Measurements from ENCODE around the gene PAQR9. TPM values are rescaled to one million over a fixed set of nuclear protein-coding genes. Genes with fewer than 3 reads are reported as not detected.
A peak's percentile ranks its signal among the peaks of the same experiment; 100 is the strongest.

Gene PAQR9
- total RNA-seq, 1 experiment from 2014 or later: 0.47 TPM

DNA sequence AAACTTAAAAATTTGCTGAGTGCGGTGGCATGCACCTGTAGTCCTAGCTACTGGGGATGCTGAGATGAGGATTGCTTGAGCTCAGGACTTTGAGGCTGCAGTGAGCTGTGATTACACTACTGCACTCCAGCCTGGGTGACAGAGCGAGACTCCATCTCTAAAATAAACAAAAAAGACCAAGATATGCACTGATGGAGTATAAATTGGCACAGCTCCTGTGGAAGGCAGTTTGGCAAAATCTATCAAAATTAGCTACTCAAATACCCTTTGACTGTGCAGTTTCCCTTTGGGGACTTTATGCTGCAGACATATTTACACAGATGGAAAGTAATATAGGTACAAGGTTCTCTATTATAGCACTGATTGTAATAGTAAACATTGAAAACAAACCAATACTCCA, 19.8 kb upstream of the PAQR9 start:
- no peak for DNase-seq (ENCODE audit: extremely low read depth, low read depth)

DNA sequence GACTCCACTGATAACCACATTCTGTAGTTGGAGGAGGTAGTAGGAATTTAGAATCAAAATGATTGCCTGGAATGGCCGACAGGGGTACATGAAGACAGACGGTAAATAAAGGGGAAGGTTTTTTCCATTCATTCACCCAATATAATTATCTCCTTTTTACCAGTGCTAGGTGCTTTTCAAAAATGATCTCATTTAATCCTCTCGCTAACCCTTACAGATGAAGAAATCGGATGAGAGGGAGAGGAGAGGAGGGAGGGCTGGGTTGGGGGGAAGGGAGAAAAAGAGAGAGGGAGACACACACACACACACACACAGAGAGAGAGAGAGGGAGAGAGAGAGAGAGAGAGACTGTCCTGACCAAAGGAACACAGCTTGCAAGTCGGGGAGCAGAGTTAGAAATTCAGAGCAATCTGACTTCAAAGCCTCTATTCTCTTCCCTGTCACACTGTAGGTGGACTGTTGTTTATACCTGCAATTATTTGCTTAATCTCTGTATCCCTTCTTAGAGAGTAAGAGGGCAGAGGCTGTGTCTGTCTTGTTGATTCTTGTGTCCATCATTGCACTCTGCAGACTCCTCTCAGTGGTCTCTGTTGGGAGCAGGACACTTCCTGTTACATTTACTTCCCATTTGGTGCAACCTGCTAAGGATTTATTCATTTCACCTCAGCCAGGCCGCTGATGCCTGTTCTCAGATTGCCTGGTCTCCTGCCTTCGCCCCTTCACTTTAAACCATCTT, 18.7 kb upstream of the PAQR9 start:
- no peak for DNase-seq (ENCODE audit: extremely low read depth, low read depth)

DNA sequence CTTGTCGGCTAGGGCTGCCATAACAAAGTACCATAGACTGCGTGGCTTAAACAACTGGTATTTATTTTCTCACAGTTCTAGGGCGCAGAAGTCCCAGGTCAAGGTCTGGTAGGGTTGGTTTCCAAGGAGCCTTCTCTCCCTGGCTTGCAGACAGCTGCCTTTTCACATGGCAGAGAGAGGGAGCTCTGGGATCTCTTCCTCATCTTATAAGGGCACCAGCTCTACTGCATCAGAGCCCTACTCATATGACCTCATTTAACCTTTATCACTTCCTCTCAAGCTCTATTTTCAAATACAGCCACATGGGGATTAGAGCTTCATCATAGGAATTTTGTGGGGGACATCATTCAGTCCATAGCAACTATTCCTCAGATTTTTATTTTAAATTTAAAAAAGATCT, 17.6 kb upstream of the PAQR9 start:
- DNase-seq (ENCODE audit: extremely low read depth, low read depth): no peak

DNA sequence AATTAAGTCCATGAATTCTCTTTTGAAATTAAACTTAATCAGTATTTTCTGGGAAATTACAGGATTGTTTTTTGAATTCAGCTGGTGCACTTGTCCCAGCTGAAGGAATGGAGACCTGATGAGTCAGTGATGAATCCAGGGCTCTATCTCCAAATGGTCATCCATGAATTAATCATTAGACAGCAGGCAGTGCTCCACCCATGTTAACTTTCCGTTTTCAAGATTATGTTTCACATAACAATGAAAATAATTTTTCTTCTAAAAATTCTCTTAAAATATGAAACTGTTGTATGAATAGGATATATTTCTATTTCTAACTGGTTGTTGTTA, 13.9 kb upstream of the PAQR9 start:
- DNase-seq (ENCODE audit: extremely low read depth, low read depth): no peak

DNA sequence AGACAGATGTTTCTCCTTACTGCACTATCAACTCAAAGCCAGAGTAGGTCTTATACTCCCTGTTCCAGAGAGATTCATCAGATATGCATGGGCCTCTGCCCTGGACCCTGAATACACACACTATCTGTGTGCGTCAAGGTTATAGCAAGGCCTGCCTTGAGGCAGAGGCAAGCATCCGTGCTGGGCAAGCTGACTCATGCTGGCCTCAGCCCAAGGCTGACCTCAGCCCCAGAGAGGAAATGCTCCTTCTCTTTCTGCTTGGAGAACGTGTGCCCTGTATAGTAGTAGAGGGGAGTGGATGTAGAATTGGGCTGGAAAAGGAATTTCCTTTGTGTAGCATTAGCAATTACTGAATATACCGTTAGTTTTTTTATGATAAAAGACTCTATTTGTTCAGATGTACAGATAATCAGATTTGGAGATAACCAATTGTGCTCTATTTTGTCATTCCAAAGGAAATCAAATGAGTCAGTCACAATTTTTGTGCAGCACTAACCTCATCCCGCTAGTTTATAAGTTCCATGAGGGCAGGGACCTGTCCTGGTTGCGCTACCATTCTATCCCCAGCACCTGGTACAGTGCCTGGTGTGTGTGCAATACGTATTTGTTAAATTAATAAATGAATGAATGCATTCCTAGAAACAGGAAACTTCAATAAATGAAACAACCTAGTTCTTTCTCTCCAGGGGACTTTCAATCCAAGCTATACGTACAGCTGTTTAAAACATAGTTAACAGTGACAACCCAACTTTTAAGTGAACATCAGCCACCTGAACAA, 13.3 kb upstream of the PAQR9 start:
- DNase-seq (ENCODE audit: extremely low read depth, low read depth): peak; percentile 80

DNA sequence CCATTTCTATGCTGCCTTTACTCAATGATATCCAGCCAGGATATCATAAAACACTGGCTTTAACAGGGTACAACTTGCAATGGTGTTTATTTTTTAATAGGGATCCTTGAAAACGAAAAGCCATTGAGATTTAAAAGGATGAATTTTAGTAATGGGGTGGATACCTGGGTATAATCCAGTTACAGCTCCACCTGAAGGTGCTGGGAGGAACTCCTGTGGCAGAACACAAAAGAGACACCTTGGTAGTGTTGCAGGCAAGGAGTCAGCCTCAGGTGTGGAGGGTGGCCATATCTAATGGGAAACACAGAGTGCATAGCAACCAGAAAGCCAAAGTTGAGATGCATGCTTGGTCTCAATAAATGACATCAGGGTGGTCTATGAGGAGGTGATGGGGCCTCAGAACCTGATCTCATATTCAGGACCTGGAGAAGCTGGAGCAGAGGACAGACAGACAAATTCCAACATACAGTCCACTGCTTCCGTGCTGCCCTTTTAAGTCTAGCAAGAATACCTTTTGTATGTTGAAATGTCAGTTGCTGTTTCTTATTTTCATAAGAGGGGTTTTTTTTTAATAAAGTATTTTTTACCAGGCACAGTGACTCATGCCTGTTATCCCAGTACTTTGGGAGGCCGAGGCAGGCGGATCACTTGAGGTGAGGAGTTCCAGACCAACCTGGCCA, 12.0 kb upstream of the PAQR9 start:
- DNase-seq (ENCODE audit: extremely low read depth, low read depth): no peak

DNA sequence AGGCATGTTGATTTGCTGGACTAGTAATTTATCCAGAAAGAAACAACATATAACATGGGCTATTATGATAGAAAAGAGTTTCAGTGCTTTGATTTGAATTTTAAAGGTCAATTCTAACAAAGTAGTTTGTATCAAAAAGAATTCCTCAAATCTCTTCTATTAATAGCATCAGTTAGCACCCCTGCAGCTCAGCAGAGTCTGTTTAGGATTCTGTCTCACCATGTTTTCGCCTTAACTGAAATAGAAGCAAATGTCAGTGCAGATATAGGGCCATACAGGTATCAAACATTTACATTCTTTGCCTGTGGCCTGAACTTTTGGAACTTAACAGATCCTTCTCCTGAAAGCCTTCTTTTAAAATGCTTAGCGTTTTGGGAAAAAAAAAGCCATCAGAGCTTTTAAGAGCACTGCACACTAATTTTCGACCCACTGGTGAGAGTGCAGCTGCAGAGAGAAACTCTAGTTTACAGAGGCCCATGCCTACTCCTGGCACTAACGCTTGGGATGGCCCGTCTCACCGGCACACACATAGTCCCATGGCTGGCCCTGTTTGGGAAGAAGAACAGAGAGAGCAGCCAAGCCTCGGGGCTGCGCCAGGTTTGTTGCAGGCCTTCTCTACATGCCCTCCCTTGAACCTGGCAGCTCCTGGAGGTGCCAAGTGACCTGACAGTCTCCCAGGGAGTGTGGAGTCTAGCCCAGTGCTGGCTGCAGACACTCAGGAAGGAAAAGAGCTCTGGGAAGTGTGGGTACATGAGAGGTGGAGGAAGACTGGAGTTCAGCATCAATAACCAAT, 9.9 kb upstream of the PAQR9 start:
- no peak for DNase-seq (ENCODE audit: extremely low read depth, low read depth)

DNA sequence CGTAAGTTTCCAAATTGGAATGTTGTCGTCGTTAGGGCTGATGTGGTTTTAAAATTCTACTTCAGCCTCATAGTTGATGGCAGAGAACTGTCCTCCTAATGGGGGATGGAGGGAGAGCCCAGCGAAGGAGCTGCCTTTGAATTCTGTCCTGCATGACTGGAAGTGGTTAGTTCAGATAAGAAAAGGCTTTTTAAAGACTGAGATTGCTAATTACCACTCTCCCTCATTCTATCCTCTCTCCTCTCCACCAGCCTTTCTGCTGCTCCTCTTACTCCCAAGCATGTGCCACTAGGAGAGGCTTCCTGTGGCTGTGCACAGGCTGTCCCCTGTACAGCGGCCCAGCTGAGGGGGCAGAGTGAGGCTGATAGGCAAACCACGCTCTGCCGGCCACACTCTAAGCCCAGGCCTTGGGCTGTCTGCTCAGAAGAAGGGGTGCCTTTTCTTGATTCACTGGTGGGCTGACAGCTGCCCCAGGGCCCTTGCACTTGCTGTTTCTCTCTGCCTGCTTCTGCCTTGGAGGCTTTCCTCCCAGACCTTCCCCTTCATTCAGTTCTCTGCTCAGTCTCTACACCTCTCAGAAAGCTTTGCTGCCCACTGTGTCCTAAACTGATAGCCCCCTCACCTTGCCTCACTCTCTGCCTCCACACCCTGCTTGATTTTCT, 8.7 kb upstream of the PAQR9 start:
- DNase-seq (ENCODE audit: extremely low read depth, low read depth): no peak

DNA sequence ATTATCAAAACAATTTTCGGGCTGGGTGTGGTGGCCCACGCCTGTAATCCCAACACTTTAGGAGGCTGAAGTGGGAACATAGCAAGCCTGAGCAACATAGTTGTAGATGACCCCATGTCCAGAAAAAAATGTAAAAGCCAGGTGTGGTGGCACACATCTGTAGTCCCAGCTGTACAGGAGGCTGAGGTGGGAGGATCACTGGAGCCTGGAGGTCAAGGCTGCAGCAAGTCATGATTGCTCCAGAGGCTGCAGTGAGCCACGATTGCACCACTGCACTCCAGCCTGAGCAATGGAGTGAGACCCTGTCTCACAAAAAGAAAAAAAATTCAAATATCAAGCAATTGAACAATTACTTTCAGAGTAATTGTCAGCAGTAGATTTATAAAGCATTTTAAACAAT, 8.0 kb upstream of the PAQR9 start:
- DNase-seq (ENCODE audit: extremely low read depth, low read depth): no peak

DNA sequence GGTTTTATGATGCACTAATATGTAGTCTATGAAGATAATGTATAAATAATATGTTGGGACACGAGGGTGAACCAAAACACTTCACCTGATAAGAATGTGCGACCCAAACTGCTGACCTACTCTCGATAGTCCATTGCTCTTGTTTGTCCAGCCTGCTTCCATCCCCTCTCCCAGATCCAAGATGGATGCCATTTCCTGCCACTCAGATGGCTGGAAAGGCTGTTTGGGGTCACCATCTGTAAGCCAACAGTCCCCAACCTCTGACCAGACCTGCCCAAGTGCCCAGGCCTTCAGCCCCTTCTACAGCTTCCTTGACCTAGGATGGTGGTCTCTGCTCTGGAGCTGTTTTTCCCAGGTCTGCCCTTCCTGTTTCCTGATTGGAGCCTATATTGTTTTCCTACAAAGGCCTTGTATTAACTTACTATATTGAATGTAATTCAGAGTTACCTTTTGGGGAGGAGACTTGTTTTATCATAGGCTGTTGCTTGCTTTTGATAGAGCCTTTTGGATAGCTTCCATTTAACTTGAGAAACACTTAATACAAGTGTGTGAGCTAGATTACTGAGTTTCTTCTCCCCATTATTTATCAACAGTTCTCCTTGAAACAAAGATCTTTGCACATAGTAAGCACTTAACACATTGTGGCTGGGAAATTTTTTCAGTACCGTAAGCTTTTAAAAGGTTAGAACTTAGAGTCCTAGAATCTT, 5.0 kb upstream of the PAQR9 start:
- DNase-seq (ENCODE audit: extremely low read depth, low read depth): no peak

DNA sequence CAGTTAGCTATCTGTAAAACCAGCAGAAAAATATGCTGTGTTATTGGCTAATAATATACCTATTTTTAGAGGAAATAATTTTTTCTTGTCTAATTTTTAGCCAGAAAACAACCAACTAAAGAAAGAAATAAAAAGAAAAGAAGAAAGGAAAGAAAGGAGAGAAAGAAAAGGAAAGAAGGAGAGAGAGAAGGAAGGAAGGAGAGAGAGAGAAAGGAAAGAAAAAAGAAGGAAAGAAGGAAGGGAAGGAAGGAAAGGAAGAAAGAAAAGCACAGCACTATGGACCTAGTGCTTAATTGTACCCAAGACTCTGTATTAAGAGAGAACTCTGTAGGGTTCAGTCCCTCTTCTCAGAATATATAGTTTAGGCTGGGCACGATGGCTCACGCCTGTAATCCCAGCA, 3.3 kb upstream of the PAQR9 start:
- DNase-seq (ENCODE audit: extremely low read depth, low read depth): no peak

DNA sequence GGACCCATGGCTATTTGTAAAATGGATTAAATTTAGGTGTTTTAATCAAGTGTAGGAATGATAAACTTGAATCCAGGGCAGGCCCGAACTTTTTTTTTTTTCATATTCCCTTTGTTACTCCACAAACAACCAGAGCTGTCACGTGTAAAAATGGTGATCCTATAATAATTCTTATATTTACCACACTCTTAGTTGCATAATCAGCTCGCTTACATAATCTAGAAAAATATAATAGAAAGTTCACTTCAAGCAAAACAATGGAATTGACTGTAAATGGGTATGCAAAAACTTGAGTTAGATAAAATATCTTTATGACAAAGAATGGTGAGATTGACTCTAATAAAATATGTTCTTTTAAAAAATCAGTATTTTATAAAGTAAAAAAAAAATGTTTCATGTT, 2.1 kb upstream of the PAQR9 start:
- no peak for DNase-seq (ENCODE audit: extremely low read depth, low read depth)

DNA sequence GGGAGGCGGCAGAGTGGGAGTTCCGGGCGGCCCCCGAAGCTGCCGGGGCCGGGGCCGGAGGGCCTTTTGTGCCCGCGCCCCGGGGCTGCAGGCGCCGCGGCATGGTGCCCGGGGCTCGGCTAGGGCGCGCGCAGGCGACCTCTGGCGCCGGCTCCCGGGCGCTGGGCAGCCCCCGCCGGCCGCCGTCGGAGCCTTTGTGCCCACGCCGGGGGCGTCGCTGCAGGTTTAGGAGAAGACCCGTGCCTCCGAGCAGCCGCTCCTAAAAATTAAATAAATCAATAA, 299 bp downstream of the PAQR9 start:
- no peak for DNase-seq (ENCODE audit: extremely low read depth, low read depth)

DNA sequence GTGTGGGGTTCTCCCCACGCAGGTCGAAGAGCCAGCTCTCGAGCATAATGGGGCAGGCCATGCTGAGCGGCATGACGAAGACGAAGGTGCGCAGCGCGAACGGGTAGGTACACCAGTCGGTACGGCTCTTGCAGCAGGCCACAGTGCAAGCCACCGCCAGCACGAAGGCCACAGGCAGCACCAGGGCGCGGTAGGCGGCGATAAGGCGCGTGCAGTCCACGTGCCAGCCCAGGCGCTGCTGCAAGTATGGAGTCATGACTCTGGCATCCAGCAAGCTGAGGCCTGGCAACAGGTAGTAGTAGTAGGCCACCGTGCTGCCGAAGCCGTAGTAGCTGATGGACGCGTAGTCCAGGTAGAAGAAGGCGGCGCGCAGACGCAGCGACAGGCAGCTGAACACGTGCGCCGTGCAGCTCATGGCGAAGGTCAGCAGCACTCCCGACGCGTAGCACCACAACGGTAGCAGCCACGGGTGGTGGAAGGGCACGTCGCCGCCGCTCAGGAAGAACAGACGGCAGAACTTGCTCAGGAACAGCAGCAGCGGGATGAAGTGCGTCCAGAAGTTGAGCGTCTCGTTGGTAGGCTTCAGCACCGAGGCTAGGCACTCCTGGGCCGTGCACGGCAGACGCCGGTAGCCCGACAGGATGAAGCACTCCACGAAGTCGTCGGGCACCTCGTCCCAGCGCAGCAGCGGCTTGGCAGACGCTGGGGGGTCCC, 797 bp downstream of the PAQR9 start:
- no peak for DNase-seq (ENCODE audit: extremely low read depth, low read depth)

DNA sequence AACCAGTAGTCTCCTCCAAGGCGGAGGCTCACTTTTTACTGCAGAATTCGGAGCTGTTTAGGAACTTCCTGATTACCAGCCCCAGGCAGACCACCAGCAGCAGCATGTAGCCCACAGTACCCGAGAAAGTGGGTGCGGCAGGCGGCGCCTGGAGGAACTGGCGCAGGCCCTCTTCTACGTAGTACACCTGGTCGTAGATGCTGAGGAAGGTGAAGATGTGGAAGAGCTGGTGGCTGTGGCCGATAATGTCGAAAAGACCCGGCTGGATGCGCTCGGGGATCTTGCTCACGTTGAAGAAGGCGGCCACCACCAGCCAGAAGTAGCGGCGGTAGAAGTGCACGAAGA, 1.3 kb downstream of the PAQR9 start:
- DNase-seq (ENCODE audit: extremely low read depth, low read depth): no peak

DNA sequence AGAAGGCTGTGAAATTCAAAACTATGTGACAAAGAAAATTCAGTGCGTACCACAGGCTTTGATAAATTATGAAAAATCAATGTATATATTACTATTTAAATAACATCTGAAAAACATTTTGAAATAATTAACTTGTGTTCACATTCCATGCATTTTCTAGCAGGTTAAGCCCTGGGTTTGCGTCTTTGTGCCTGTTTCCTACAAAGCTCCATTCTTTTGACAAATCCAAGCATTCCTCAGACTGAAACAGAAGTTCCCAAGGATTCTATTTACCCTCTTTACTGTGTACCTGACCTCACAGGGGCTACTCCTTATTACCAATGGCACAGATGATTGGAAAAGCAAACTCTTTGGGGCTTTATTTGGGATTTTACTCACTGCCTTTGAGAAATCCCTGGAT, 1.9 kb downstream of the PAQR9 start:
- DNase-seq (ENCODE audit: extremely low read depth, low read depth): no peak

DNA sequence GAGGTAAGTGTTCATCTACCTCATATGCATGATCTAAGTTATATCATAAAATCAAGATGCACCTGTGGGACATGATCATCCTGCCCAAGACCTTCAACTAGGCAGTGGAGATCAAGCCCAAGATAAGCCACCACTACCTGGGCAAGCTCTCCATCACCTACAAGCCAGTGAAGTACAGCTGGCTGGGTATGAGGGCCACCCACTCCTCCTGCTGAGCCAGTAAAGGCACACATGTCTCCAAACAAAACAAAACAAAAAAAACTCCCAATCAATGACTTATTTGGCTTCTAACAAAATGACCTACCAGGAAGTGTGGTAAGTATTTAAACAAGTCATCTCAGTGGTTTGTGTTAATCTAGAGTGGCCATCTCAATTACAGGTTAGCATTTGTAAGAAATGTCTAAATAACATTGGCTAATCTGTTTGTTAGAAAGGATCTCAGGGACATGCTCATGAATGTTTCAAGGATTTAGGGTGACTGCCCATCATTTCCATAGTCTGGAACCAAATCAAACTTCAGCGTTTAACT, 3.1 kb downstream of the PAQR9 start:
- no peak for DNase-seq (ENCODE audit: extremely low read depth, low read depth)

DNA sequence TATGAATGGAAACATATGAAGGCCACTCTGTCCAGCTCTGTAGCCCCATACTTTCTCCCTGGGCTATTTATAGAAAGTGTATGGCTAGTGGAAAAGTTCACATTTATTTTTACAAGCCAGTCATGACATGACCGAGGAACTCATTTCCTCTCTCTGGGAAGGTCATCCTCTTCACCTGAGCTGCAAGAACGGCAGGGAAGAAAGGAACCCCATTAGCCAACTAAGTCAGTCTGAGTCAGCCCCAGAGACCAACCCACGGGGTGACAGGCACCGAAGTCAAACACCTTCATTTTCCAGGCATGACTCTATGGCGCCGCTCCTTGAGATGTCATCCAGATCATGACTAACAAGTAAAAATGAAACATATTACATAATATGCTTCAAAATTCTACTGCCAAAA, 4.8 kb downstream of the PAQR9 start:
- DNase-seq (ENCODE audit: extremely low read depth, low read depth): no peak

DNA sequence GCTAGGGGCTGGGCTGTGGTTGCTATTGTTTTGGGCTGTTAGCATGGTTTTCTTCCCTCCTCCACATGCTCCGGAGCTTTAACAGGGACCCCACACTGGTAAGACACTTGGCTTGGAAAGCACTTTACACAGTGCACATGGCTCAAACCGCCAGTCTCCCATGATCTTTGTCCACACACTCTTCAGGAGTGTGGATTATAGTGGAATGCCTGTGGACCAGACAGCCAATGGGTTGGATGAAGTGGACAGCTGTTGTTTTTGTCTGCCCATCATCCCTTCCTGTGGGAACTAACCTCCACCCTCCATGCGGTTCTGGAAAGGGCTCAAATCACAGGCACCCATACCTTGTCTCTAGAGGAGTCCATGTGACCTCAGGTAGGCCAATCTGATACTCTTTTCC, 10.0 kb downstream of the PAQR9 start:
- no peak for DNase-seq (ENCODE audit: extremely low read depth, low read depth)
